Natural killer cell (primary cell): Measurements from ENCODE around the gene CAMTA1. TPM values are rescaled to one million over a fixed set of nuclear protein-coding genes. Genes with fewer than 3 reads are reported as not detected.

Experiments used
- ATAC-seq, 3 donors: fragments of 150-1000 bp in 2 of 3; fragments of 200-7000 bp in 1 of 3; cut with Tn5 transposase; 1 replicate in 1 of 3; 2 replicates in 2 of 3; pipeline ENCODE4 v1.10.0; 2021; ENCODE audit warnings: mild to moderate bottlenecking in 2 of 3, moderate library complexity in 2 of 3
- DNase-seq, 2 donors: peaks; one replicate each; pipeline versions ENCODE4 v3.0.0 to v3.0.0-alpha.2; 2013 to 2021; ENCODE audit warnings: mixed read lengths in 1 of 2
- H3K27ac ChIP-seq: one replicate; pipeline ENCODE4 v1.5.1; 2013; ENCODE audit warnings: mild to moderate bottlenecking, low read length
- H3K27me3 ChIP-seq: one replicate; pipeline ENCODE4 v1.6.1; 2013; ENCODE audit warnings: low read length; ENCODE audit not compliant: control insufficient read depth, insufficient read depth
- H3K36me3 ChIP-seq: one replicate; pipeline ENCODE4 v1.6.1; 2013; ENCODE audit warnings: low read length; ENCODE audit not compliant: control insufficient read depth, insufficient read depth
- H3K4me1 ChIP-seq: one replicate; pipeline ENCODE4 v1.6.1; 2013; ENCODE audit warnings: low read length; ENCODE audit not compliant: control insufficient read depth, insufficient read depth
- H3K4me3 ChIP-seq: one replicate; pipeline ENCODE4 v1.5.1; 2013; ENCODE audit warnings: low read length
- H3K9me3 ChIP-seq: one replicate; pipeline ENCODE4 v1.6.1; 2013; ENCODE audit warnings: low read length; ENCODE audit not compliant: control insufficient read depth, insufficient read depth
- H3K27ac Mint-ChIP-seq, 2 donors: one replicate each; pipeline ENCODE4 v1.8.0; 2022; ENCODE audit warnings: mild to moderate bottlenecking in 2 of 2, mixed read lengths in 2 of 2, moderate library complexity in 1 of 2
- H3K27me3 Mint-ChIP-seq, 2 donors: one replicate each; pipeline ENCODE4 v1.8.0; 2022; ENCODE audit warnings: low read depth in 2 of 2, mixed read lengths in 2 of 2
- H3K36me3 Mint-ChIP-seq: one replicate; pipeline ENCODE4 v1.8.0; 2022; ENCODE audit warnings: mixed read lengths
- H3K4me1 Mint-ChIP-seq, 2 donors: one replicate each; pipeline ENCODE4 v1.8.0; 2022; ENCODE audit warnings: mixed read lengths in 2 of 2
- H3K4me3 Mint-ChIP-seq: one replicate; pipeline ENCODE4 v1.8.0; 2022; ENCODE audit warnings: mild to moderate bottlenecking, moderate library complexity, mixed read lengths
- H3K9me3 Mint-ChIP-seq, 2 donors: one replicate each; pipeline ENCODE4 v1.8.0; 2022; ENCODE audit warnings: mixed read lengths in 2 of 2
- WGBS: methylation state at CpG from one replicate; pipeline ENCODE4 v1.1.7; 2013; ENCODE audit warnings: missing lambda C conversion rate; ENCODE audit not compliant: insufficient coverage; 5-methylcytosine and 5-hydroxymethylcytosine counted together
- intact Hi-C: fragments of 100-400 bp; cut with micrococcal nuclease; formaldehyde crosslinking; loops from one replicate; pipeline ENCODE4 v1.14.2; 2022
- total RNA-seq, 4 donors: library from RNA; stranded (reverse); fragments of 120-200 nt in 1 of 4; gene quantifications; one replicate each; pipeline versions ENCODE4 v1.2.3 to v1.2.4, GENCODE V29; 2013 to 2022
- TF ChIP-seq, protein P1 (sequence below): fragments of 200-600 bp; IDR thresholded peaks from one replicate; pipeline ENCODE4 v1.8.0; 2022; ENCODE audit warnings: antibody characterized with exemption

CAMTA1 gene
- total RNA-seq, 3 donors from 2014 or later (not counting 1 experiment from before 2014, with no cell fraction given): 40.6 to 53.3 (median 44.9) TPM

DNA sequence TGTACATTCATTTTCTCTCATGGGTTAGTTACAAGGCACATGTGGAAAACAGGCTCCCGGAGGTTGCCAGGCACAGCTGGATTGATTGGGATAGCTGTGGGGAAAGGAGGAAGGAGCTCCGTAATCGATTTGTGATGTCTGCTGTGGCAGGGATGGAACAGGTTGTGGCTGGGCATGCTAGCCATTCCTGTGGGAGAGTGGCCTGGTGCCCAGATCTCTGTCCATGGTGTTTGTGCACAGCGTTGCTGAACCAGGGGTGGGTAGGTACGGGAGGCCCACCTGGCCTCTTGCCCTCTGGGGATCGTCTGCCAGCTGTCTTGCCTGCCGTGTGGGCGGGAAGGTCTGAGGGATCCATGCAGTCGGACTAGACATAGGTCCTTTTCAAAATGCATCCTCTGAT, 683.0 kb downstream of the CAMTA1 start:
- H3K36me3 Mint-ChIP-seq: no peaks in the 10 kb centered on the region
- H3K4me3 Mint-ChIP-seq: no peak overlapping the region
- H3K27ac ChIP-seq: no peak overlapping the region
- no peaks in the 10 kb centered on the region for H3K36me3 ChIP-seq
- ATAC-seq (no peak), DNase-seq (no peak)
- H3K27ac Mint-ChIP-seq: no peak overlapping the region
- TF ChIP-seq, protein P1, sequence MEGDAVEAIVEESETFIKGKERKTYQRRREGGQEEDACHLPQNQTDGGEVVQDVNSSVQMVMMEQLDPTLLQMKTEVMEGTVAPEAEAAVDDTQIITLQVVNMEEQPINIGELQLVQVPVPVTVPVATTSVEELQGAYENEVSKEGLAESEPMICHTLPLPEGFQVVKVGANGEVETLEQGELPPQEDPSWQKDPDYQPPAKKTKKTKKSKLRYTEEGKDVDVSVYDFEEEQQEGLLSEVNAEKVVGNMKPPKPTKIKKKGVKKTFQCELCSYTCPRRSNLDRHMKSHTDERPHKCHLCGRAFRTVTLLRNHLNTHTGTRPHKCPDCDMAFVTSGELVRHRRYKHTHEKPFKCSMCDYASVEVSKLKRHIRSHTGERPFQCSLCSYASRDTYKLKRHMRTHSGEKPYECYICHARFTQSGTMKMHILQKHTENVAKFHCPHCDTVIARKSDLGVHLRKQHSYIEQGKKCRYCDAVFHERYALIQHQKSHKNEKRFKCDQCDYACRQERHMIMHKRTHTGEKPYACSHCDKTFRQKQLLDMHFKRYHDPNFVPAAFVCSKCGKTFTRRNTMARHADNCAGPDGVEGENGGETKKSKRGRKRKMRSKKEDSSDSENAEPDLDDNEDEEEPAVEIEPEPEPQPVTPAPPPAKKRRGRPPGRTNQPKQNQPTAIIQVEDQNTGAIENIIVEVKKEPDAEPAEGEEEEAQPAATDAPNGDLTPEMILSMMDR: no peak
- H3K9me3 Mint-ChIP-seq: no peaks in the 10 kb centered on the region
- no peaks in the 10 kb centered on the region for H3K9me3 ChIP-seq
- no peaks in the 10 kb centered on the region for H3K4me1 ChIP-seq
- no peaks in the 10 kb centered on the region for H3K27me3 ChIP-seq
- H3K4me1 Mint-ChIP-seq: no peaks in the 10 kb centered on the region
- H3K27me3 Mint-ChIP-seq: peaks cover 0 to 5% of the 10 kb centered on the region in 2 donors
- 82% methylated on average over 9 of the region's 9 CpGs for WGBS
- H3K4me3 ChIP-seq: no peak overlapping the region
- intact Hi-C loops: no loop called here

DNA sequence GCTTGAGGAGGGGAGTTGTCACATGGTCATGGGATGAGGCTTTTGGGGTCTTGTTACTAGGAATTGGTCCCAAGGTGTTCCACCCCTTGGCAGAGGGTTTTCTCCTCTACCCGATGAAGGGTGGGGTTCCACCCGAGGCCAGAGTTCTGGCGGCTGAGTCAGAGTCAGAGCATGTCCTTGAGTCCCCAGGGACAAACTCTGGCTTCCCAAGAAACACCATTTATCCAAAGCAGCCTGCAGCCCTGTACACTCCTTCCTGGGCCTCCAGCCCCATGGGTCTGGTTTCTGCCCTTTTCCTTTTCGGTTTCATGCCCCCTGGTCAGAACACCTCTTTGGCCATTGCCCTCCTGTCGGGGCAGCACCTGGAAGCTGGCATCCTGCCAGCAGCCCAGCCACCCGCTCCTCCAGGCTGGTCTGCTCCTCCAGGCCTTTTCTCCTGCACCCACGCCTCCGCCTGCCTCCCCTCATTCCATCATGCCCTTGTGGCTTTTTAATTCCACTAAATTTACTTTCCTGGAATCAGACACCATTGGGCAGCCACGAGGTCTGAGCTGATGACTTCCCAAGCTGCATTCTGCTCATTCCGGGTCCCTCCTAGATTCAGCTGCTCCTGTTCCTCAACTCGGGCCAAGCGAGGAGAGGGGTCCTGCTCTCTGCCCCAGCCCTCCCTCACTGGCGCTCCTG, 684.1 kb downstream of the CAMTA1 start:
- no peaks in the 10 kb centered on the region for H3K36me3 Mint-ChIP-seq
- TF ChIP-seq, protein P1: no peak
- no peak overlapping the region for H3K4me3 Mint-ChIP-seq
- no peaks in the 10 kb centered on the region for H3K36me3 ChIP-seq
- H3K27me3 Mint-ChIP-seq: peaks cover 0 to 5% of the 10 kb centered on the region in 2 donors
- intact Hi-C loops: no loop called here
- H3K9me3 Mint-ChIP-seq: no peaks in the 10 kb centered on the region
- H3K4me3 ChIP-seq: no peak overlapping the region
- no peak for DNase-seq
- no peaks in the 10 kb centered on the region for H3K4me1 Mint-ChIP-seq
- WGBS: 83% methylated on average over 13 of the region's 13 CpGs
- H3K27ac Mint-ChIP-seq: no peak overlapping the region
- ATAC-seq: no peak
- H3K27me3 ChIP-seq: no peaks in the 10 kb centered on the region
- H3K27ac ChIP-seq: no peak overlapping the region
- no peaks in the 10 kb centered on the region for H3K4me1 ChIP-seq
- H3K9me3 ChIP-seq: no peaks in the 10 kb centered on the region

DNA sequence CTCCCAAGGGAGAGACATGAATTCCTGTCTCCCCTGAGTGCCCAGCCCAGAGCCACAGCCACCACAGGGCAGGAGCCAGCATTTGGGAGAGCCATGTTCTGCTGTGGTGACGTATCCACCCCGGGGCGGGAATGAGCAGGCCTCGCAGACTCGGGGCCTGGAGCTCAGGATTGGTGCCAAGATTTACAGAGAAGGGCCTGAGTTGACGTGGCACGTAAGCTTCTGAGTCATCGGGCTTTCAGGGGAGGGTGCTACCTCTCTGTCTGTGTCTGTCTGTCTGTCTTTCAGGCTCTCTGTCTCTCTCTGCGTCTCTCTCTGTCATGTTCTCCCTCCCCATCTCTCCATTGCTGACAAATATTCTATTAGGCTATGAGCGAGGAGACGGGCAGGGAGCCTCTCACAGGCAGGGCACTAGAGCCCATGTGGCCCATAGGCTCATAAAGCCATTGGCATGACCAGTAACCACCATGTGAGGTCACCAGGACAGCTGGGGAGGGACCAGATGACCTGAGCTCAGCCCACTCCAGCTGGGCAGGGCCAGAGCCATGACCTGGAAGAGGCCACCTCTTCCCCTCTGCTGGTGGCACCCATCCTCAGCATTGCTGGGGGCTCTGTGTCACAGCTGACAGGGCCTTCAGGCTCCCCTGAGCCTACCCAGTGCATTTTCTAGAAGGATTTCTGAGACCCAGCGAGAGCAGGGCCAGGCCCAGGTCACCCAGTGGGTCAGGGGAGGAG, 685.8 kb downstream of the CAMTA1 start:
- H3K27ac ChIP-seq: no peak overlapping the region
- no peaks in the 10 kb centered on the region for H3K9me3 Mint-ChIP-seq

More for the DNA sequence above, 685.8 kb downstream of the CAMTA1 start:
- H3K9me3 ChIP-seq: no peaks in the 10 kb centered on the region
- ATAC-seq (no peak), DNase-seq (no peak)
- Mint-ChIP-seq H3K27ac (no peak overlapping the region), H3K4me3 (no peak overlapping the region), H3K4me1 (no peaks in the 10 kb centered on the region), H3K36me3 (no peaks in the 10 kb centered on the region), H3K27me3 (peaks cover 0 to 5% of the 10 kb centered on the region in 2 donors)
- no peaks in the 10 kb centered on the region for H3K4me1 ChIP-seq
- TF ChIP-seq, protein P1: no peak
- intact Hi-C loops: no loop called here
- H3K36me3 ChIP-seq: no peaks in the 10 kb centered on the region
- H3K4me3 ChIP-seq: no peak overlapping the region
- no peaks in the 10 kb centered on the region for H3K27me3 ChIP-seq
- 78% methylated on average over 12 of the region's 12 CpGs for WGBS
